ENCODE data around the gene PPIB. TPM values are rescaled to one million over a fixed set of nuclear protein-coding genes. Genes with fewer than 3 reads are reported as not detected.

The PPIB gene
- polyA plus RNA-seq, 6 donors from 2014 or later, result 419 to 599 (median 451) TPM

DNA sequence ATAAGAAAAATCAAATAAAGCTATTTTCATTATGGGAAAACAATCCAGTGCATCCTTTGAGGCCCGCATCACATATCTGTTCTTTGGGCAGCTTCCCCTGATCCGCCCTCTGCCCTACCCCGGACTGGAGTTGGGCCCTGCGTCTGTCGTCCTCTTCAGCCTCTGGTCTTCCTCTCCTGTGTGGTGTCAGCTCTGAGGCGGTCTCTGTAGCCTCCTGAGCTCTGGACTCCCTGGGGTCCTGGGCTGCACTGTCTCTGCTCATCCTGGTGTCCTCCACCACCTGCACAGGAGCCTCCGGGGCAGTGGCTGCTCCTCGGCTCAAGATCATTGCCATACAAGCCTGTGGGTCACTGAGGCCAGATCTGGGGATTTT is 18.6 kb downstream of the PPIB start:
- no peak overlapping the region for H3K4me3 Mint-ChIP-seq
- no peaks in the 10 kb centered on the region for H3K27me3 Mint-ChIP-seq
- H3K9me3 Mint-ChIP-seq, result no peaks in the 10 kb centered on the region
- no peak for ATAC-seq (ENCODE audit: low read depth in 2 of 2)
- peaks cover 0 to 4% of the 10 kb centered on the region in 2 donors for H3K36me3 Mint-ChIP-seq
- peaks cover 19 to 26% (median 22%) of the 10 kb centered on the region in 3 donors for H3K4me1 Mint-ChIP-seq
- DNase-seq, result no peak
- peak overlapping the region in 4 of 6 donors; percentile 80 to 93 (median 86) for H3K27ac Mint-ChIP-seq

DNA sequence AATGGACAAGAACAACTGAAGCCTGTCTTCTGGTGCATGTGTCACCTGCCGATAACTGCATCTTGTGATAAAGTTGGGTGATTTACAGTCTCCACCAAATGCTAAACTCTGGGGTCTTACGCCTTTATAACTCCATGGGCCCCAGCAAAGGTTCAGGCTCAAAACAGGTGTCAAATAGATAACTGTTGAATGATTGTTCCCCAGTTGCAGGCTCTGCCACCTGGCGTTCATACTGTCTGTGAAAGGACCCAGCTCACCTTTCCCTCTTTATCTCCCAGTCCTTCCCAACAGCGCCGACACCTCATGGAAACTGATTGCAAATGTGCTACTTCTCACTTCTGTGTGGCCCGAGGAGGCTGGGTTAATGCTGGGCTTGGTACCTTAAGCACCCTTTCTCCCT is 19.5 kb downstream of the PPIB start:
- no peak for DNase-seq
- peaks cover 19 to 22% (median 19%) of the 10 kb centered on the region in 3 donors for H3K4me1 Mint-ChIP-seq
- ATAC-seq (ENCODE audit: low read depth in 2 of 2), result no peak

DNA sequence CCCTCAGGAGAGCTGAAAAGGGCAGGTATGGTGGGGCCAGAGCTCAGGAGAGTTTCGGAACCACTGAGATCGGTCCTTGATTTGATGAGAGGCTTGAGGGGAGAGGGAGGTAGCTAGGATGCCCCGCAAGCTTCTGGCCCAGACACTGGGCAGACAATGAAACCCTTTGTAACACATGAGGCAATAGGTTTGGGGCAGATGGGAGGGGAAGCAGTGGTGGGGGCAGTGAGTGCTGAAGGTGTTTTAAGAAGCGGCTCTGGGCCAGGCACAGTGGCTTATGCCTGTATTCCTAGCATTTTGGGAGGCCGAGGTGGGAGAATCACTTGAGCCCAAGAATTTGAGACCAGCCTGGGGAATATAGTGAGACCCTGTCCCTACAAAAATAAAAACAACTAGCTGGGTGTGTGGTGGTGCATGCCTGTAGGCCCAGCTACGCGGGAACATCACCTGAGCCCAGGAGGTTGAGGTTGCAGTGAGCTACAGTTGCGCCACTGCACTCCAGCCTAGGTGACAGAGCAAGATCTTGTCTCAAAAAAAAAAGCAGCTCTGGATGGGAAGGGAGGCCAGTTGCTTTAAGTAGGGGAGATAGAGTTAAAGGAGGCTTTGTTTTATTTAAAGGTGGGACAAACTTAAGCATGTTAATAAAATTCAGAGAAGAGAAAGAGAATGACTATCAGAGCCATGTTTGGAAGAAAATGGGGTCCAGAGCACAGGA is 20.9 kb downstream of the PPIB start:
- H3K36me3 Mint-ChIP-seq, result peaks cover 0 to 4% of the 10 kb centered on the region in 2 donors

More for the DNA sequence above, 19.5 kb downstream of the PPIB start:
- peak overlapping the region in 2 of 6 donors; percentile 42 to 67 for H3K27ac Mint-ChIP-seq
- peaks cover 0 to 4% of the 10 kb centered on the region in 2 donors for H3K36me3 Mint-ChIP-seq
- peak overlapping the region in 1 of 8 donors; percentile 4 for H3K4me3 Mint-ChIP-seq
- H3K27me3 Mint-ChIP-seq, result no peaks in the 10 kb centered on the region
- H3K9me3 Mint-ChIP-seq, result no peaks in the 10 kb centered on the region

DNA sequence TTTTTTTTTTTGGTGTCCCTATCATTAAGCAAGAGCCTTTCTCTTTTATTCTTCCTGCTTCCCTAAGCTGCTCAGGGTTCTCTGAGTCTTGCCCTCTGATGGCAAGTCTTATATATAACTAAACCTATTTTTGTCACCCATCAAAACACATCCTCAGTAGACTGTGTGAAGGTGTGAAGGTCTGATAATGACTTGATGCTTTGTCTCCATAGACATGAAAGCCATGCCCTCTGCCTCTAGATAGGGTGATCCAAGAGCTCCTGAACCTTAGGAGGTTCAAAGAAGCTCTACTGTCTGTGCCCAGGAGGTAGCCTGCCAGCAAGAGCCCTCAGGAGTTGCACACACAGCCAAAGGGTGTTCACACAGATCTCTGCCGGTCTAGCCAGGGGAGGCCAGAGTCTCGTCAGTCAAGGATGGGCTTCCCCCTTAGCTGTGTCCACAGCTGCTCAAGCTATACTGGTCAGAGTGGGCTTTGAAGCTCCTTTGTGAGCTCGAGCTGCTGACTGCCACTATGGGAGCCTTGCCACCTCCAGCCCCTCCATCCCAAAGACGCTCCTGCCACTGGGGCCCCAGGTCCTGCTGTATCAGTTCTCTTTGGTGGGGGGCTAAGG is 24.4 kb downstream of the PPIB start:
- peaks cover 0 to 4% of the 10 kb centered on the region in 2 donors for H3K36me3 Mint-ChIP-seq
- DNase-seq (no peak), ATAC-seq (ENCODE audit: low read depth in 2 of 2) (no peak)
- H3K4me3 Mint-ChIP-seq, result no peak overlapping the region
- no peaks in the 10 kb centered on the region for H3K27me3 Mint-ChIP-seq
- peaks cover 21 to 30% (median 27%) of the 10 kb centered on the region in 3 donors for H3K4me1 Mint-ChIP-seq
- no peaks in the 10 kb centered on the region for H3K9me3 Mint-ChIP-seq
- H3K27ac Mint-ChIP-seq, result peak overlapping the region in 4 of 6 donors; percentile 34 to 78 (median 55)

More for the DNA sequence above, 20.9 kb downstream of the PPIB start:
- no peaks in the 10 kb centered on the region for H3K27me3 Mint-ChIP-seq
- H3K27ac Mint-ChIP-seq, result peak overlapping the region; percentile 21 to 92 (median 80)
- no peak for DNase-seq
- H3K9me3 Mint-ChIP-seq, result no peaks in the 10 kb centered on the region
- peaks cover 29 to 32% (median 29%) of the 10 kb centered on the region in 3 donors for H3K4me1 Mint-ChIP-seq
- ATAC-seq (ENCODE audit: low read depth in 2 of 2), result no peak
- peak overlapping the region in 1 of 8 donors; percentile 70 for H3K4me3 Mint-ChIP-seq

DNA sequence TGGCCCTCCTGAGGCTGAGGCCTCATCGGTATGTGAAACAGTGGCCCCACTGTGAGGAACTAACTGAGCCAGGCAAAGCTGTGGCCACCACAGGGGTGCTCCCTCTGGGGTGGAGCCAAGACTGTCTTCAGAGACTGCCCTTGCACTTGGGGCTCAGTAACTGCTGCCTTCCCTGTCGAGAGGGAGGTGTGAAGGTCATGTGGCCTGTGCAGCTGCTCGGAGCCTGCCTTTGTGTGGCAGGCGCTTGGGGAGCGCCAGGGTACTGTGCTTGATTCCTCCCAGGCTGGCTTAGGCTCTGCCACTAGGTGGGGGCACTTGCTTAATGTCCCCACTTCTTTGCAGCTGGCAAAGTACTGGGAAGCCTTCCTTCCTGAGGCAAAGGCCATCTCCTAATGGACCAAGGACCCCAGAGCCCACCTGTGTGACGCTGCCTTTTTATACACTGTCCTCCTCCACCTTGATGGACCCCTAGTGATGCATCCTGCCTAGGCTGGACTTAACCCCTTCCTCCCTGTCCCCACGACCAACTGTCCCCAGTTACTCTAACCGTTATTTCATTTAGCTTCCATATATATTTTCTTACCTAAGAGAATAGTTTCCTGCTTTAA is 25.5 kb downstream of the PPIB start:
- Mint-ChIP-seq H3K36me3 (peaks cover under 1 to 4% of the 10 kb centered on the region in 2 donors), H3K4me3 (peak overlapping the region in 1 of 8 donors; percentile 47)

DNA sequence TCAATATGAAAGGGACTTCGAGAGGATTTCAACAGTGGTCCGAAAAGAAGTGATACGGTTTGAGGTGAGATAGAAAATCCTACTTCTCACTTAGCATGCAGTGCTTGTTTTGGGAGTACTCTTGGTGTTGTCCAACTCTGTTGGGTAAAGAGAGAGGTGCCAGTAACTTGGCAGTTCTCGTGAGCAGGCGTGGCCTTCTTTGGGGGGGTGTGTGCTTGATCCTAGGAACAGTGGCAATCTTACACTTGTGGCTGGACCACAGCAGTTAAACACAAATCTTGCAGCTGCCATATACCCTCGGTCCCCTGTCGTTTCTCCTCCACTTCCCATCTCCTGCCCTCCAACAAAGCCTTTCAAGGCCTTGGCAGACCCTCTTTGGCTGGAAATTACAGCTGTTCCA is 26.5 kb downstream of the PPIB start:
- Mint-ChIP-seq H3K27ac (peak overlapping the region in 4 of 6 donors; percentile 56 to 88 (median 78)), H3K36me3 (peaks cover 0 to 13% of the 10 kb centered on the region in 2 donors), H3K27me3 (no peaks in the 10 kb centered on the region), H3K9me3 (no peaks in the 10 kb centered on the region), H3K4me1 (peaks cover 22 to 26% (median 22%) of the 10 kb centered on the region in 3 donors), H3K4me3 (no peak overlapping the region)
- no peak for DNase-seq
- ATAC-seq (ENCODE audit: low read depth in 2 of 2), result no peak

More for the DNA sequence above, 25.5 kb downstream of the PPIB start:
- no peaks in the 10 kb centered on the region for H3K27me3 Mint-ChIP-seq
- peak; percentile 33 for DNase-seq
- no peaks in the 10 kb centered on the region for H3K9me3 Mint-ChIP-seq
- peaks cover 25 to 28% (median 27%) of the 10 kb centered on the region in 3 donors for H3K4me1 Mint-ChIP-seq
- ATAC-seq (ENCODE audit: low read depth in 2 of 2), result peak; percentile 96 to 97
- peak overlapping the region in 5 of 6 donors; percentile 22 to 85 (median 41) for H3K27ac Mint-ChIP-seq

DNA sequence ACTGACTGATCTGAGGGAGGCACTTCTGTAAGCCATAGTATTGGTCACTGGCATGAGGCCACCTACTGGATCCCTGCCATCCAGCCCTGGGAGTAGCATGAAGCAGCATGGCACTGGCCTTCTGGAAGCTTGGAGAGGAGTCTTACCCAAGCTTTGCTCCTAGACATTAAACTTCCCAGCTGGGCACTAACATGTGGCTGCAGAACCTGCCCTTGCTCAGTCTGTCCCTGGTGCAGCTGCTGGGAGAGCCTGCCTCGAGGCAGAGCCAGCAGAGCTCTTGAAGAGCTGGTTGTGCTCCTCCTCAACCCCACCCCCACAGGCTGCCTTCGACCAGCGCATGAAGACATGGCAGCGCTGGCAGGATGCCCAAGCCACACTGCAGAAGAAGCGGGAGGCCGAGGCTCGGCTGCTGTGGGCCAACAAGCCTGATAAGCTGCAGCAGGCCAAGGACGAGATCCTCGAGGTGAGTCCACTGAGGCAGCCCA is 28.4 kb downstream of the PPIB start:
- ATAC-seq (ENCODE audit: low read depth in 2 of 2), result no peak

DNA sequence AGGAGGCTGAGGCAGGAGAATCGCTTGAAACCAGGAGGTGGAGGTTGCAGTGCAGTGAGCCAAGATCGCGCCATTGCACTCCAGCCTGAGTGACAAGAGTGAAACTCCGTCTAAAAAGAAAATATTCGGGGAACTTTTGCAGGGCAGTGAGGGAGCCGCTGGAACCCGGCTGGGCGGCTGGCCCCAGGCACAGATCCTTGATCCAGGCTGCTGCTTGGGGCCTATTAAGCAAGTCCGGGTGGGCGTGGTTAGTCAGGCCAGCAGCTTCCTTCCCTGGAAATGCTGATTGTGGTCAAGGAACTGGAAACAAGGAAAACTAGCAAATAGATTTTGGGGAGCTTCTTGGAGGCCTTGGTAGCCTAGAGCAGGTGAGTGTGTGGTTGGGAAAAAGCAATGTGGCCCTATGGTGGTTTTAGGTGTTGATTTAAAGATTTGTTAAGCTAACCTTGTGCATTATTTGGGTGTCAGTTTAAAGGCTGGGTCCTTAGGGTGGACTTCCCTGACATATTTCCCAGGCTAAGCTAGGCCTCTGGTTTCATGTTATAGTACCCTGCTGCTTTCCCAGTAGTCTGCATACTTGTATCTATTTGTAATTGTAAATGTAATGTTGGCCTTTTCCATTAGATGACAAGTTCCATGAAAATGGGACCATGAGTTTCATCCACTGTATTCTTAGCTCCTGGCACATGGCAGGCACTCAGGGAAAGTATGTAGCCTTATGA is 29.0 kb downstream of the PPIB start:
- DNase-seq (no peak), ATAC-seq (ENCODE audit: low read depth in 2 of 2) (no peak)
- Mint-ChIP-seq H3K27ac (peak overlapping the region in 2 of 6 donors; percentile 52 to 76), H3K9me3 (no peaks in the 10 kb centered on the region), H3K36me3 (peaks cover 0 to 13% of the 10 kb centered on the region in 2 donors), H3K4me3 (no peak overlapping the region), H3K27me3 (no peaks in the 10 kb centered on the region), H3K4me1 (peaks cover 22 to 23% (median 22%) of the 10 kb centered on the region in 3 donors)

More for the DNA sequence above, 28.4 kb downstream of the PPIB start:
- H3K27ac Mint-ChIP-seq, result peak overlapping the region in 2 of 6 donors; percentile 42 to 52
- H3K4me3 Mint-ChIP-seq, result no peak overlapping the region
- peaks cover 0 to 13% of the 10 kb centered on the region in 2 donors for H3K36me3 Mint-ChIP-seq
- DNase-seq, result no peak
- no peaks in the 10 kb centered on the region for H3K9me3 Mint-ChIP-seq
- H3K27me3 Mint-ChIP-seq, result no peaks in the 10 kb centered on the region
- H3K4me1 Mint-ChIP-seq, result peaks cover 22 to 23% (median 22%) of the 10 kb centered on the region in 3 donors

DNA sequence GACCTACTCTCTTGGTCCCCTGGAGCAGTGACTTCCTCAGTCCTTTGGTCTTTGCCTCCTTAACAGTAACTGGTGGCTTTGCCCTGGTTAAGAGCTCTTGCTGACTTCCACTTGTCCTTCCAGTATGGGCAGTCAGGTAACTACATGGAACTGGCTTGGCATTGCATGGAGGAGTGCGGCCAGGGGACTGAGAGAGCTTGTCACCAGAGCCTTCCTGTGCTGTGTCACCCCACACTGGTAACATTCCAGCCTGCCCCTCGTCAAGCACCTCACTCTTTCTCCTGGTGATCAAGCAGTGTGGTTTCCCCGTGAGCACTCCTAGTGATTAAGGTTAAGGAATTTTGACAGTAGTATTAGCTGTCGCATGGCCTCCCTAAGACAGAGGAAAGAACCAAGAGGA is 30.6 kb downstream of the PPIB start:
- peaks cover 9 to 22% of the 10 kb centered on the region in 2 donors for H3K36me3 Mint-ChIP-seq
- ATAC-seq (ENCODE audit: low read depth in 2 of 2), result no peak
- peaks cover 11 to 15% (median 14%) of the 10 kb centered on the region in 3 donors for H3K4me1 Mint-ChIP-seq
- H3K9me3 Mint-ChIP-seq, result no peaks in the 10 kb centered on the region
- DNase-seq, result no peak
- H3K27ac Mint-ChIP-seq, result peak overlapping the region in 2 of 6 donors; percentile 58 to 65
- peak overlapping the region in 1 of 8 donors; percentile 35 for H3K4me3 Mint-ChIP-seq
- H3K27me3 Mint-ChIP-seq, result no peaks in the 10 kb centered on the region

DNA sequence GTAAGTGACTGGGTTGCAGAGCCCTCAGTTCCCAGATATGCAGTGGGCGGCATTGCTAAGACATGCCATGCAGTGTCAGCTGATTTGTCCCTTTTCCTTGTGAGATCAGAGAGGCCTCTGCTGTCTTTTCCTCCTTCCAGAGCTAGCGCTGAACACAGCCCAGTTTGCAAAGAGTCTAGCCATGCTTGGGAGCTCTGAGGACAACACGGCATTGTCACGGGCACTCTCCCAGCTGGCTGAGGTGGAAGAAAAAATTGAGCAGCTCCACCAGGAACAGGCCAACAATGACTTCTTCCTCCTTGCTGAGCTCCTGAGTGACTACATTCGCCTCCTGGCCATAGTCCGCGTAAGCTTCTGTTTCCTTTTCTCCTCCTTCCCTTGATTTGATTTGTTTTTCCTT is 31.3 kb downstream of the PPIB start:
- Mint-ChIP-seq H3K36me3 (peaks cover 12 to 22% of the 10 kb centered on the region in 2 donors), H3K27ac (peak overlapping the region in 4 of 6 donors; percentile 33 to 64 (median 60)), H3K4me3 (no peak overlapping the region), H3K27me3 (no peaks in the 10 kb centered on the region), H3K9me3 (no peaks in the 10 kb centered on the region), H3K4me1 (peaks cover 5 to 8% (median 8%) of the 10 kb centered on the region in 3 donors)
- DNase-seq, result no peak
- no peak for ATAC-seq (ENCODE audit: low read depth in 2 of 2)

DNA sequence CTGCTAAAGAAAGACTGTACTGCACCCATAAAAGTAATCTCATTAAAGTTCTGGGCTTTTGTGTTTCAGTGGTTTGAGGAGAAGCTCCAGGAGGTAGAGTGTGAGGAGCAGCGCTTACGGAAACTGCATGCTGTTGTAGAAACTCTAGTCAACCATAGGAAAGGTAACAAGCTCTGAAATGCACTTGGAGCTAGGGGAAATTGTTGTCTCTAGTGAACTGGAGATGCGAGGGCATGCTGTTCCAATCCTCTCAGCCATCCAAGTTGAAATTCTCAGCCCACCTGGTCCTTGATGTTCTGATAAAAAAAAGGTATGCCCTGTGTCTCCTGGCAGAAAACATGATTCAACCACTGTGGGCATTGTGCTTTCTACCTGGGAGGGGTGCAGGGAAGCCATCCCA is 32.7 kb downstream of the PPIB start:
- Mint-ChIP-seq H3K36me3 (peaks cover 12 to 22% of the 10 kb centered on the region in 2 donors), H3K4me1 (peaks cover 0 to 6% (median 5%) of the 10 kb centered on the region in 3 donors), H3K4me3 (no peak overlapping the region), H3K9me3 (no peaks in the 10 kb centered on the region), H3K27me3 (no peaks in the 10 kb centered on the region), H3K27ac (peak overlapping the region in 1 of 6 donors; percentile 42)
- ATAC-seq (ENCODE audit: low read depth in 2 of 2), result no peak
- no peak for DNase-seq

DNA sequence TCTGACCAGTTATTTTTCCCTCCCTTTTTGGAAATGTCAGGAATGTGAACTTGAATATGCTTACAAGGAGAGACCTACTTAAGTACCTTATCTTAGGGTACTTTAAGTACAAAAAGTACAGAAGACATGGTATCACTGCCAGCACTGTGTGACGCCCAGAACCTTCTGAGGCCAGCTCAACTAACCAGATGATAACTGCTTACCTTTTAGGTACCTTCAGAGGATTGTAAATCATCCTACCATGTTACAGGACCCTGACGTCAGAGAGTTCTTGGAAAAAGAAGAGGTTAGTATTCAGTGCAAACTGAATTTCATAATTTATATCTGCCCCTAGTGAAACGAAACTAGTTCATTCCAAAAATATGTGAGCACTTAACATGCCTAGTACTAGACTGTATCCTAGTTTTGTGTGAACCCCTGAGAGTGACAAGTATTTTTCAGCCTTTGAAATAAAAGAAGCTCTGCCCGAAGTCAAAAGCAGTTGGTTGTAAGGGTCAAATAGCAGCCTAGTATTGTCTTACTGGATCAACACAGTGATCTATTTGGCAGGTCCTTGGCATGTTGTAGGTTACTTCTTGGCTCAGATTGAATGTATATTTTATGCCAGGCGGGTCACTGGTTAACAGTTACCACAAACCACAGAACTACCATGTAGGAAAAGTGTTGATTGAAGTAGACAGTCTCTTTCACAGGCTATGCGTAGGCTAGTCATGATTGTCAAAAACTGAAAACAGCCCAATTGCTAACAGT is 35.1 kb downstream of the PPIB start:
- peaks cover 21 to 22% of the 10 kb centered on the region in 2 donors for H3K36me3 Mint-ChIP-seq
- no peak for ATAC-seq (ENCODE audit: low read depth in 2 of 2)
- H3K4me1 Mint-ChIP-seq, result peaks cover 0 to 6% (median 0%) of the 10 kb centered on the region in 3 donors
- peak overlapping the region in 2 of 6 donors; percentile 61 for H3K27ac Mint-ChIP-seq
- H3K4me3 Mint-ChIP-seq, result no peak overlapping the region
- no peaks in the 10 kb centered on the region for H3K9me3 Mint-ChIP-seq
- H3K27me3 Mint-ChIP-seq, result no peaks in the 10 kb centered on the region
- DNase-seq, result no peak
